RPMI7951 (cell line): Measurements from ENCODE around the gene LYPD3. TPM values are rescaled to one million over a fixed set of nuclear protein-coding genes. Genes with fewer than 3 reads are reported as not detected.

ENCODE experiments used
- DNase-seq: peaks from one replicate; pipeline ENCODE4 v3.0.0-alpha.2; 2012; ENCODE audit warnings: low read depth
- total RNA-seq: library from RNA; depleted of rRNA; stranded (reverse); fragments of >200 nt; shearing (Covaris generic); gene quantifications from 2 replicates; pipeline ENCODE4 v1.2.3, GENCODE V29; 2014

LYPD3 gene
- total RNA-seq, 1 experiment from 2014 or later: 1.8 TPM

GRCh38 chr19:43485951-43486350 is 20.5 kb upstream of the LYPD3 start:
- no peak for DNase-seq

GRCh38 chr19:43483281-43483680 is 17.9 kb upstream of the LYPD3 start:
- no peak for DNase-seq

GRCh38 chr19:43482193-43482592 is 16.8 kb upstream of the LYPD3 start:
- no peak for DNase-seq

- no peak for DNase-seq
Measured at GRCh38 chr19:43481701-43482100, 16.3 kb upstream of the LYPD3 start.

GRCh38 chr19:43480574-43480973 is 15.2 kb upstream of the LYPD3 start:
- no peak for DNase-seq

GRCh38 chr19:43479961-43480561 is 14.7 kb upstream of the LYPD3 start:
- DNase-seq: no peak

GRCh38 chr19:43479226-43479625 is 13.8 kb upstream of the LYPD3 start:
- no peak for DNase-seq

GRCh38 chr19:43478323-43478722 is 12.9 kb upstream of the LYPD3 start:
- DNase-seq: no peak

- peak; percentile 89 for DNase-seq
Measured at GRCh38 chr19:43476606-43477005, 11.2 kb upstream of the LYPD3 start.

- DNase-seq: peak; percentile 92
Measured at GRCh38 chr19:43474986-43475705, 9.7 kb upstream of the LYPD3 start.

- no peak for DNase-seq
Measured at GRCh38 chr19:43474487-43474886, 9.1 kb upstream of the LYPD3 start.

- no peak for DNase-seq
Measured at GRCh38 chr19:43471091-43471490, 5.7 kb upstream of the LYPD3 start.

- DNase-seq: no peak
Measured at GRCh38 chr19:43470288-43470687, 4.9 kb upstream of the LYPD3 start.

GRCh38 chr19:43469160-43469480 is 3.7 kb upstream of the LYPD3 start:
- no peak for DNase-seq

- no peak for DNase-seq
Measured at GRCh38 chr19:43468354-43469159, 3.1 kb upstream of the LYPD3 start.

GRCh38 chr19:43467730-43468129 is 2.3 kb upstream of the LYPD3 start:
- DNase-seq: peak; percentile 59

- DNase-seq: no peak
Measured at GRCh38 chr19:43467276-43467675, 1.9 kb upstream of the LYPD3 start.

GRCh38 chr19:43466793-43467192 is 1.4 kb upstream of the LYPD3 start:
- DNase-seq: no peak

- DNase-seq: no peak
Measured at GRCh38 chr19:43464134-43464775, 1.2 kb downstream of the LYPD3 start.

GRCh38 chr19:43463381-43464133 is 1.9 kb downstream of the LYPD3 start:
- DNase-seq: peak; percentile 94

- no peak for DNase-seq
Measured at GRCh38 chr19:43462785-43463380, 2.5 kb downstream of the LYPD3 start.
